Panc1 (cell line): ENCODE data around the gene LETMD1. TPM values are rescaled to one million over a fixed set of nuclear protein-coding genes. Genes with fewer than 3 reads are reported as not detected.

Experiments
- ATAC-seq: fragments of 200-7000 bp; cut with Tn5 transposase; 2 replicates; pipeline ENCODE4 v1.9.1; 2020; ENCODE audit warnings: mild to moderate bottlenecking, moderate library complexity
- BruUV-seq: library from RNA; stranded (reverse); fragments of 400-500 nt; replicated peaks from 2 replicates; lab custom pipeline; 2021; lab: Mats Ljungman, UMichigan
- CTCF ChIA-PET: fragments of 300-600 bp; sonication (Branson Sonifier 250); formaldehyde crosslinking; loops from one replicate; lab custom pipeline; 2022; ENCODE audit warnings: antibody characterized with exemption; lab: Charles Lee
- POLR2A ChIA-PET: fragments of 300-600 bp; sonication (Branson Sonifier 250); formaldehyde crosslinking; loops from one replicate; lab custom pipeline; 2022; ENCODE audit warnings: antibody characterized with exemption; lab: Charles Lee
- DNase-seq: peaks from one replicate; pipeline ENCODE4 v3.0.0-alpha.2; 2010; ENCODE audit warnings: low read depth, low spot score
- H3K27ac ChIP-seq: 2 replicates; pipeline ENCODE4 v1.5.1; 2011; ENCODE audit warnings: mild to moderate bottlenecking, low read length, inconsistent platforms
- H3K27me3 ChIP-seq: fragments of 200-500 bp; sonication (Bioruptor generic); 2 replicates; pipeline ENCODE4 v1.6.0; 2014; ENCODE audit warnings: low read length, inconsistent platforms; ENCODE audit not compliant: control insufficient read depth, insufficient read depth
- H3K36me3 ChIP-seq: fragments of 200-500 bp; sonication (Bioruptor generic); 2 replicates; pipeline ENCODE4 v1.5.1; 2014; ENCODE audit warnings: inconsistent platforms, mild to moderate bottlenecking, low read length, moderate library complexity; ENCODE audit not compliant: control insufficient read depth, insufficient read depth
- H3K4me1 ChIP-seq: 2 replicates; pipeline ENCODE4 v1.5.1; 2011; ENCODE audit warnings: inconsistent platforms, mild to moderate bottlenecking, low read length, moderate library complexity; ENCODE audit not compliant: control insufficient read depth, insufficient read depth
- H3K4me3 ChIP-seq, 2 experiments: 2 replicates each; pipeline ENCODE4 v1.5.1; 2011 to 2012; ENCODE audit warnings: low read depth in 2 of 2, low read length in 2 of 2, mild to moderate bottlenecking in 2 of 2, inconsistent platforms in 1 of 2, moderate library complexity in 1 of 2
- H3K9me3 ChIP-seq: fragments of 200-500 bp; sonication (Bioruptor generic); 2 replicates; pipeline ENCODE4 v1.5.1; 2014; ENCODE audit warnings: low read depth, mild to moderate bottlenecking, inconsistent platforms, low read length, moderate library complexity; ENCODE audit not compliant: control insufficient read depth, insufficient read depth
- CTCF ChIP-seq: fragments of 450-650 bp; IDR thresholded peaks from 2 replicates; pipeline ENCODE4 v1.5.1; 2017; ENCODE audit warnings: mild to moderate bottlenecking
- POLR2AphosphoS5 ChIP-seq: IDR thresholded peaks from 2 replicates; pipeline ENCODE4 v1.6.1; 2012; ENCODE audit warnings: mild to moderate bottlenecking, low read depth, low read length, moderate library complexity
- SIN3A ChIP-seq: IDR thresholded peaks from 2 replicates; pipeline ENCODE4 v1.6.1; 2012; ENCODE audit warnings: low read depth, mild to moderate bottlenecking, low read length, moderate library complexity, borderline replicate concordance; ENCODE audit not compliant: insufficient read depth
- TCF7L2 ChIP-seq: IDR thresholded peaks from 2 replicates; pipeline ENCODE4 v1.6.1; 2011; ENCODE audit warnings: mild to moderate bottlenecking, low read depth, low read length, inconsistent platforms
- in situ Hi-C: cut with HindIII; loops from 2 replicates; pipeline ENCODE4 v1.10.0; 2016; ENCODE audit warnings: low sequenced_read_pairs, low pct_unique_long_range_greater_than_20kb
- intact Hi-C: fragments of 100-400 bp; cut with micrococcal nuclease; formaldehyde crosslinking; loops from one replicate; pipeline ENCODE4 v1.10.0; 2022; ENCODE audit not compliant: unreplicated experiment
- total RNA-seq: library from RNA; stranded (reverse); gene quantifications from one replicate; pipeline ENCODE4 v1.2.1, GENCODE V29; 2021; ENCODE audit not compliant: unreplicated experiment
- TF ChIP-seq, protein P1 (sequence below), 2 experiments: IDR thresholded peaks; 2 replicates each; pipeline ENCODE4 v1.6.1; 2011 to 2012; ENCODE audit warnings: low read depth in 2 of 2, control low read depth in 1 of 2, low read length in 1 of 2, mild to moderate bottlenecking in 1 of 2, moderate library complexity in 1 of 2; ENCODE audit not compliant: insufficient read depth in 1 of 2

The LETMD1 gene
- total RNA-seq, 1 experiment from 2014 or later = 47.9 TPM

- Histone ChIP-seq H3K9me3 (no peaks in the 10 kb centered on the region), H3K4me3 (no peak overlapping the region), H3K27ac (no peak overlapping the region), H3K27me3 (no peaks in the 10 kb centered on the region), H3K36me3 (peaks cover under 1% of the 10 kb centered on the region; the same call in 1 of the 2 replicates), H3K4me1 (no peaks in the 10 kb centered on the region)
- DNase-seq (no peak), ATAC-seq (no peak)
- intact Hi-C loops (no loop called here), in situ Hi-C loops (no loop called here)
- BruUV-seq = no TSS peak
- CTCF ChIA-PET = interaction anchor here (0.6 kb wide), 1 partner anchor 817 kb away, joined by 7 read pairs; no protein-coding TSS in a partner anchor
- POLR2A ChIA-PET = no interaction called here
- no peak for TF ChIP-seq TCF7L2
- TF ChIP-seq POLR2AphosphoS5 = no peak
- TF ChIP-seq, protein P1, sequence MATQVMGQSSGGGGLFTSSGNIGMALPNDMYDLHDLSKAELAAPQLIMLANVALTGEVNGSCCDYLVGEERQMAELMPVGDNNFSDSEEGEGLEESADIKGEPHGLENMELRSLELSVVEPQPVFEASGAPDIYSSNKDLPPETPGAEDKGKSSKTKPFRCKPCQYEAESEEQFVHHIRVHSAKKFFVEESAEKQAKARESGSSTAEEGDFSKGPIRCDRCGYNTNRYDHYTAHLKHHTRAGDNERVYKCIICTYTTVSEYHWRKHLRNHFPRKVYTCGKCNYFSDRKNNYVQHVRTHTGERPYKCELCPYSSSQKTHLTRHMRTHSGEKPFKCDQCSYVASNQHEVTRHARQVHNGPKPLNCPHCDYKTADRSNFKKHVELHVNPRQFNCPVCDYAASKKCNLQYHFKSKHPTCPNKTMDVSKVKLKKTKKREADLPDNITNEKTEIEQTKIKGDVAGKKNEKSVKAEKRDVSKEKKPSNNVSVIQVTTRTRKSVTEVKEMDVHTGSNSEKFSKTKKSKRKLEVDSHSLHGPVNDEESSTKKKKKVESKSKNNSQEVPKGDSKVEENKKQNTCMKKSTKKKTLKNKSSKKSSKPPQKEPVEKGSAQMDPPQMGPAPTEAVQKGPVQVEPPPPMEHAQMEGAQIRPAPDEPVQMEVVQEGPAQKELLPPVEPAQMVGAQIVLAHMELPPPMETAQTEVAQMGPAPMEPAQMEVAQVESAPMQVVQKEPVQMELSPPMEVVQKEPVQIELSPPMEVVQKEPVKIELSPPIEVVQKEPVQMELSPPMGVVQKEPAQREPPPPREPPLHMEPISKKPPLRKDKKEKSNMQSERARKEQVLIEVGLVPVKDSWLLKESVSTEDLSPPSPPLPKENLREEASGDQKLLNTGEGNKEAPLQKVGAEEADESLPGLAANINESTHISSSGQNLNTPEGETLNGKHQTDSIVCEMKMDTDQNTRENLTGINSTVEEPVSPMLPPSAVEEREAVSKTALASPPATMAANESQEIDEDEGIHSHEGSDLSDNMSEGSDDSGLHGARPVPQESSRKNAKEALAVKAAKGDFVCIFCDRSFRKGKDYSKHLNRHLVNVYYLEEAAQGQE (IDR thresholded peaks at IDR 0.05; ENCODE audit: insufficient read depth in 1 of 2, low read depth in 2 of 2, low read length in 1 of 2) = no peak
- TF ChIP-seq CTCF = no peak
- TF ChIP-seq SIN3A = no peak
Observed at GRCh38 chr12:51087818-51088217, 39.7 kb downstream of the LETMD1 start.

GRCh38 chr12:51090705-51091229, 42.6 kb downstream of the LETMD1 start:
- intact Hi-C loops = no loop called here
- Histone ChIP-seq H3K27ac (no peak overlapping the region), H3K4me1 (no peaks in the 10 kb centered on the region), H3K9me3 (no peaks in the 10 kb centered on the region), H3K27me3 (no peaks in the 10 kb centered on the region), H3K4me3 (no peak overlapping the region), H3K36me3 (peaks cover 10% of the 10 kb centered on the region; the same call in 1 of the 2 replicates)
- in situ Hi-C loops = no loop called here
- DNase-seq (no peak), ATAC-seq (no peak)
- no TSS peak for BruUV-seq
- ChIA-PET CTCF (no interaction called here), POLR2A (no interaction called here)
- TF ChIP-seq, protein P1 (IDR thresholded peaks at IDR 0.05; ENCODE audit: insufficient read depth in 1 of 2, low read depth in 2 of 2, low read length in 1 of 2) = no peak
- TF ChIP-seq TCF7L2 = no peak
